Subcutaneous adipose tissue (tissue), 4 donors: ENCODE data around the gene CD48. TPM values are rescaled to one million over a fixed set of nuclear protein-coding genes. Genes with fewer than 3 reads are reported as not detected.

Experiments
- total RNA-seq, 4 donors: library from RNA; depleted of rRNA; stranded (reverse); fragments of >200 nt; gene quantifications; one replicate each; pipeline ENCODE4 v1.1.0, GENCODE V29; 2016
- TF ChIP-seq, protein P1 (sequence below): fragments of 450-650 bp; IDR thresholded peaks from one replicate; pipeline ENCODE4 v1.5.1; 2016; ENCODE audit warnings: low read depth, mild to moderate bottlenecking, control low read depth, antibody characterized with exemption, moderate library complexity

CD48 gene
- total RNA-seq, 4 donors from 2014 or later = 2.1 to 77.7 (median 9.4) TPM

DNA sequence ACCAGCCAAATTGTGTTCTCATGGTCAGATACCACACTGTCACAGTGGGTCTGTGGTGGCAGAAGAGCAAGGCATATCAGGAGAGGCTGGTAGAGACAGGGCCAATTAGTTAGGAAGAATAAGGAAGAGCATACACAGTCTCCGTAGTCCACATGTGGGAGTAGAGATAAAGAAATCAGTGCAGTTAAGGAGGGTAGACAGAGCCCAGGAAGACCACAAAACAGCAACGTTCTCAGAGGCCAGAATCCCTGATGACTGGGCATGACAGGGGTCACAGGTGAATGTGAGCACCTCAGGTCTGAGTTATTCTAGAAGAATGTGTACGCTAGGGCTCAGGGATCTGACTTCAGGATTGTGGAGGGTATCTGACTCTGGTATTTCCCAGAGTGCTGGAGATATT lies 31.7 kb downstream of the CD48 start:
- TF ChIP-seq, protein P1, sequence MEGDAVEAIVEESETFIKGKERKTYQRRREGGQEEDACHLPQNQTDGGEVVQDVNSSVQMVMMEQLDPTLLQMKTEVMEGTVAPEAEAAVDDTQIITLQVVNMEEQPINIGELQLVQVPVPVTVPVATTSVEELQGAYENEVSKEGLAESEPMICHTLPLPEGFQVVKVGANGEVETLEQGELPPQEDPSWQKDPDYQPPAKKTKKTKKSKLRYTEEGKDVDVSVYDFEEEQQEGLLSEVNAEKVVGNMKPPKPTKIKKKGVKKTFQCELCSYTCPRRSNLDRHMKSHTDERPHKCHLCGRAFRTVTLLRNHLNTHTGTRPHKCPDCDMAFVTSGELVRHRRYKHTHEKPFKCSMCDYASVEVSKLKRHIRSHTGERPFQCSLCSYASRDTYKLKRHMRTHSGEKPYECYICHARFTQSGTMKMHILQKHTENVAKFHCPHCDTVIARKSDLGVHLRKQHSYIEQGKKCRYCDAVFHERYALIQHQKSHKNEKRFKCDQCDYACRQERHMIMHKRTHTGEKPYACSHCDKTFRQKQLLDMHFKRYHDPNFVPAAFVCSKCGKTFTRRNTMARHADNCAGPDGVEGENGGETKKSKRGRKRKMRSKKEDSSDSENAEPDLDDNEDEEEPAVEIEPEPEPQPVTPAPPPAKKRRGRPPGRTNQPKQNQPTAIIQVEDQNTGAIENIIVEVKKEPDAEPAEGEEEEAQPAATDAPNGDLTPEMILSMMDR = no peak

DNA sequence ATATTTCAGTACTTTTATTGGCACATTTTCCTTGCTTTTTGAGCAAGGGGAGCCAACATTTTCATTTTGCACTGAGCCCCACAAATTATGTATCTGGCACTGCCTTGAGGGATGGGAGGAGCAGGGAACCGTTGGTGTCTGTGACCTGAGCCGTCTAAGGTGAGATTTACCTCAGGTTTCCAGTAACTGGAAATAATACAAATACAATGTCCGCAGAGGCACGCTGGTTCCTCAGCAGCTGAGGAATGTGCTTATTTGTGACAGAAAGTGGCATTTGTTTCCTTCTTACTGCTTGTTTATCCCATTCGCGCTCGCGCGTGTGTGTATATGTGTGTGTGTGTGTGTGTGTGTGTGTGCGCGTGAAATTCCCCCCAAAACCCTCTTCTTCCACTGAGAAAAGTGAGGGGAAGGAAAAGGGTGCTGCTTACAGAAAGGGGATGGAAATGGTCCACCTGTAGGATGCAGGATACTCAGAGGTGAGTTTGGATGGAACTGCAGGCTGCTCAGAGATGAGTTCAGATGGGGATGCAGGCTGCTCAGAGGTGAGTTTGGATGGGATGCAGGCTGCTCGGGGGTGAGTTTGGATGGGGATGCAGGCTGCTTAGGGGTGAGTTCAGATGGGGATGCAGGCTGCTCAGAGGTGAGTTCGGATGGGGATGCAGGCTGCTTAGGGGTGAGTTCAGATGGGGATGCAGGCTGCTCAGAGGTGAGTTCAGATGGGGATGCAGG lies 34.6 kb downstream of the CD48 start:
- TF ChIP-seq, protein P1 = no peak

DNA sequence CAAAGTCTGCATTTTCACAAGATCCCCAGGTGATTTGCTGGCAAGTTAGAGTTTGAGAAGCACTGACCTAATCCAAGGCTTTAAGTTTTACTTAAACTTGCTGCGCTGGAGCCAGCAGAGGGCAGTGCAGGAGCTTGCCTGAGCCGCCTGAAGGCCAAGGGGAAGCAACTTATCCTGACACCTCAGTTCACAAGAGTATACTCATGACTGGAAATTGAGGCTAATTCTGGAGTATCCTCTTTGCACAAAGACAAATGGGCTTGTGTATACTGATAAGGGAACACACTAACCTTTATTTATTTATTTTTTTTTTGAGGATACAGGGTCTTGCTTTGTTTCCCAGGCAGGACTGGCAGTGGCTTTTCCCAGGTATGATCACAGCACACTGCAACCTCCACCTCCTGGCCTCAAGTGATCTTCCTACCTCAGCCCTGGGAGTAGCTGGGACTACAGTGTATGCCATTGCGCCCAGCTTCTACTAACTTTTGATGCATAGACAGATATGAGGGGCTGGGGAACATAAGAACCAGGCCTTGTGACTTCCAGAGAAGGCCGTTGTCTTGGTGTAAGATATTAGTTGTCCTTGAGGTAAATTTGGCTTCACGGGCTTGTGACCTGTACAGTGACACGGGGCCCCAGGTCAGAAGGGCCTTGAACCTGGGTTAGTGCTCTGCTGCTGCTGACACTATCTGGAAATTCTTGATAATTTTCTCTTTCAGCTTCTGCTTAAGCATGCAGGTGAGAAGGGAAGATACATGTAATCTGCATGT lies 35.8 kb downstream of the CD48 start:
- TF ChIP-seq, protein P1 = no peak

DNA sequence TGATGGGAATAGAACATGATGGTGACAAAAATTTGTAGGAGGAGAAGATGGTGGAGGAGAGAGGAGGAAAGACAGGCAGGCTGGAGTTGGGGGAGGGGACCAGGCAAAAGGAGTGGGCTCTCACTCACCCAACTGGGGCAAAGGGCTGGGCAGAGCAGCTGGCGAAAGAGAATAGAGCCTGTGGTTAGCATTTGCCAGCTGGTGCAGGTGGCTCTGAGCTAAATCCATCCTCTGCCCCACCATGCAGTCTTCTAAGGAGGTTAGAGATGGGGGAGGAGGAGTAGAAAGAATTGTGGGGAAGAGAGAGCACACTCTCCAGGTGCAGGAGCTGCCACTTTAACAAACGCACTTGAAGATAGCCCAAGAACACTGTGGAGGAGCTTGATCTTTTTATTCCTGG lies 37.2 kb downstream of the CD48 start:
- TF ChIP-seq, protein P1 = no peak

DNA sequence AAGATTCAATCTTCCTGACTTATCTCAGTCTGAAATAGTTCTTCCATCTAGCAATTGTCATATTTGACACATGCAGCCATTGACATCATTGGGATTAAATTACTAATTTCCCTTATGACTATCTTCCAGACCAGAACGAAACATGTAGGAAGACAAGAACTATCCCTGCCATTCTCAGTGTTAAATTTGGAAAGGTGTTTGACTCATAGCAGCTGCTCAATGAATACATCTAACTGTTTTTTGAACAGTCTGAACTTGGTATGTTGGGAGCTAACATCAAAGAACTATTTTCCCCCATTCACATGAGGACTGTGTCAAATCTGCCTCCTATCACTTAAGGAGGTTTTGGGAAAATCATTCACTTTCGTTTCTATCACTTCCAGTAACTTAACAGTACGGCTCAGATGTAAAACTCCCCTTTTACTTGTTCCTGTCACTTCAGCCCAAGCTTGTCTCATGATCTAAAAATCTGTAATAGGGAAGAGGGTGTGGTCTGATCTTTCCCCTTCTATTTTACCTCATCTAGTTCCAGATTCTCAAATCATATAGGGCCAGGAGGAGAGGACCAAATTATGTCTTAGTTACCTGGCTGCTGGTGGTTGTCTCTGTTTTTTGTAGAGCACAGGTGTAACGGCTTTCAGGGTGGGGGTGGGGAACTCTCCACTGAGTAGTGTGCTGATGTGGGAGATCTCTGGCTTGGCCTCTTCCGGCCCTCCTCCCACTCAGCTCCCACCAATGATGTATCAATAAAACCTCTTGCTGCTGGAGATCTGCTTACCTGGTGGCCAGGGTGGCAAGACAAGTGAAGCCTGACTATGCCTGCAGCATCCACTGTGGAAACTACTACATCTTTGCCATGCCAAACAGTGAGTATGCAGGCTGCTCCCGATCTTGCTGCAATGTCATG lies 38.6 kb downstream of the CD48 start:
- TF ChIP-seq, protein P1 = no peak

DNA sequence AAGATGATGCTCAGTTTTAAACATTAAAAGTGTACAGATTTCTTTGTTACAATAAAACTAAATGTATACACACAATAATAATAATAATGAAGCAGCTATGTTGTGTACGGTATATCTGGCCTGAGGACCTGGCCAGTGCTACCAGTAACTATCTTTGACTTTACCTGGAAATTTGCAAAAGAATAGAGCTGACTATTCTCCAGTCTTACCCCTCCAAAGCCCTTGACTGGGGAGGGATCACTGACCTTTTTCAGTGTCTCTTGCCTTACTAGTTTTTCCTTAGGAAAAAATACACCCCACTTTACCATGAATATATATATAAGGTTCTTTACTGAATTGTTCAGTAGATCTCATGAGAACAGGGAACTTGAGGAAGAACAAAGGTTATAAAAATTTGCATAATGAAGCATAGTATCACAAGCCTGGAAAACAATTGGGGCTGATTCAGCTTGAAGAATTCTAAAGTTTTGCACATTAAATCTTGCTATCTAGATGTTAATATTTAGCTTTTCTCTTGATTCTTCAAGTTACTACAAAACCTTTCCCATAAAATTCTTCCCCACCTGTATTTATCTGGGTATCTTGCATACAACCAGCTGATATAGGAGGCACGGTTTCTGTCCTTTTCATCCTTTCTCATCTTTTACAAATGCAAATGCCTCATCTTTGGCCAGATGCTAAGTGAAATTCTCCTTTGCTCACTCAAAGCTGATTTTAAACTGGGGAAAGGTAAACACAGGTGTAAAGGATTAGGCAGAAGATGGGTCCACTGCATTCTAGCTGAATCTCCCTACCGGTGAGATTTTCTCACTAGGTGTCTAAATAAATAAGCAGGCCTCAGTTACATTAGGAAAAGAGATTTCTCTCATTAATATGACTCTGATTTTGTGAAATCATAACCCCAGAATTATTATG lies 39.8 kb downstream of the CD48 start:
- TF ChIP-seq, protein P1 = no peak
